HepG2 (cell line): ENCODE measurements around the gene DUS3L. TPM values are rescaled to one million over a fixed set of nuclear protein-coding genes. Genes with fewer than 3 reads are reported as not detected.

Experiments
- FOSL1 ChIP-seq: sonication (generic); formaldehyde crosslinking; IDR thresholded peaks from 2 replicates; pipeline ENCODE4 v1.9.0; 2021; ENCODE audit warnings: missing genetic modification reagents, borderline replicate concordance
- FOXP1 ChIP-seq, 2 experiments: fragments of 450-650 bp in 1 of 2; IDR thresholded peaks; 2 replicates each; pipeline ENCODE4 v1.6.1; 2017 to 2018; ENCODE audit warnings: antibody characterized with exemption in 1 of 2
- GABPB1 ChIP-seq: IDR thresholded peaks from 2 replicates; pipeline ENCODE4 v1.6.1; 2016; ENCODE audit warnings: mild to moderate bottlenecking, missing genetic modification reagents, moderate library complexity, missing compliant biosample characterization
- GLI4 ChIP-seq: sonication (generic); formaldehyde crosslinking; IDR thresholded peaks from 2 replicates; pipeline ENCODE4 v1.5.1; 2020; ENCODE audit warnings: missing genetic modification reagents, mild to moderate bottlenecking, moderate library complexity, borderline replicate concordance
- HCFC1 ChIP-seq: fragments of 150-350 bp; IDR thresholded peaks from 2 replicates; pipeline ENCODE4 v1.6.1; 2014; ENCODE audit warnings: low read depth, low read length
- HMG20B ChIP-seq: conservative IDR thresholded peaks from 2 replicates; pipeline ENCODE4 v1.6.1; 2016; ENCODE audit warnings: missing genetic modification reagents, missing compliant biosample characterization
- NFE2L1 ChIP-seq: sonication (generic); formaldehyde crosslinking; IDR thresholded peaks from 2 replicates; pipeline ENCODE4 v1.4.0; 2020; ENCODE audit warnings: missing genetic modification reagents, mild to moderate bottlenecking, borderline replicate concordance
- NKX3-1 ChIP-seq: sonication (generic); formaldehyde crosslinking; IDR thresholded peaks from 2 replicates; pipeline ENCODE4 v1.5.0; 2020; ENCODE audit warnings: missing genetic modification reagents
- ONECUT2 ChIP-seq: sonication (generic); formaldehyde crosslinking; IDR thresholded peaks from 2 replicates; pipeline ENCODE4 v1.4.0; 2020; ENCODE audit warnings: missing genetic modification reagents
- POLR2AphosphoS2 ChIP-seq: IDR thresholded peaks from 2 replicates; pipeline ENCODE4 v1.6.1; 2011; ENCODE audit warnings: low read depth, low read length, improper control_type of control experiment
- RFX1 ChIP-seq: fragments of 450-650 bp; IDR thresholded peaks from 2 replicates; pipeline ENCODE4 v1.6.1; 2017
- RFXANK ChIP-seq: IDR thresholded peaks from 2 replicates; pipeline ENCODE4 v1.6.1; 2016
- SALL1 ChIP-seq: sonication (generic); formaldehyde crosslinking; IDR thresholded peaks from 2 replicates; pipeline ENCODE4 v1.8.0; 2022; ENCODE audit warnings: mild to moderate bottlenecking, missing genetic modification reagents
- SP1 ChIP-seq, 2 experiments: fragments of 450-650 bp in 1 of 2; sonication (generic) in 1 of 2; formaldehyde crosslinking in 1 of 2; IDR thresholded peaks; 2 replicates each; pipeline versions ENCODE4 v1.4.0 to v1.6.1; 2016 to 2020; ENCODE audit warnings: missing genetic modification reagents in 1 of 2
- YEATS4 ChIP-seq: sonication (generic); formaldehyde crosslinking; IDR thresholded peaks from 2 replicates; pipeline ENCODE4 v1.4.0; 2020; ENCODE audit warnings: missing genetic modification reagents, borderline replicate concordance
- ZFP41 ChIP-seq: sonication (generic); formaldehyde crosslinking; IDR thresholded peaks from 2 replicates; pipeline ENCODE4 v1.4.0; 2020; ENCODE audit warnings: mild to moderate bottlenecking, missing genetic modification reagents, borderline replicate concordance
- ZNF124 ChIP-seq: sonication (generic); formaldehyde crosslinking; IDR thresholded peaks from 2 replicates; pipeline ENCODE4 v1.4.0; 2020; ENCODE audit warnings: missing genetic modification reagents
- ZNF274 ChIP-seq: sonication (generic); formaldehyde crosslinking; IDR thresholded peaks from 2 replicates; pipeline ENCODE4 v1.5.1; 2020; ENCODE audit warnings: mild to moderate bottlenecking, missing genetic modification reagents
- ZNF547 ChIP-seq: sonication (generic); formaldehyde crosslinking; IDR thresholded peaks from 2 replicates; pipeline ENCODE4 v1.5.1; 2020; ENCODE audit warnings: mild to moderate bottlenecking, missing genetic modification reagents
- ZNF605 ChIP-seq: sonication (generic); formaldehyde crosslinking; IDR thresholded peaks from 2 replicates; pipeline ENCODE4 v1.8.0; 2022; ENCODE audit warnings: mild to moderate bottlenecking, missing genetic modification reagents
- ZNF670 ChIP-seq: sonication (generic); formaldehyde crosslinking; IDR thresholded peaks from 2 replicates; pipeline ENCODE4 v1.8.0; 2022; ENCODE audit warnings: mild to moderate bottlenecking, missing genetic modification reagents, borderline replicate concordance
- ZNF724P ChIP-seq: sonication (generic); formaldehyde crosslinking; IDR thresholded peaks from 2 replicates; pipeline ENCODE4 v1.8.0; 2022; ENCODE audit warnings: missing genetic modification reagents, borderline replicate concordance
- ZNF792 ChIP-seq: IDR thresholded peaks from 2 replicates; pipeline ENCODE4 v1.6.1; 2016
- ZSCAN25 ChIP-seq: sonication (generic); formaldehyde crosslinking; IDR thresholded peaks from 2 replicates; pipeline ENCODE4 v1.8.0; 2022; ENCODE audit warnings: mild to moderate bottlenecking, missing genetic modification reagents
- polyA plus RNA-seq, 8 experiments: library from polyadenylated mRNA; depleted of rRNA in 3 of 8; stranded (reverse) in 7 of 8; unstranded in 1 of 8; fragments of >200 nt; fragmentation: Illumina TruSeq in 4 of 8; extraction: Trizol in 4 of 8; gene quantifications; 2 replicates each; pipeline versions ENCODE4 v1.2.1 to v1.2.3, GENCODE V29; 2011 to 2016; ENCODE audit warnings: low read depth in 4 of 8, missing spikeins in 1 of 8, mixed read lengths in 1 of 8; ENCODE audit not compliant: insufficient read depth in 1 of 8
- total RNA-seq, 5 experiments: library from RNA; depleted of rRNA; stranded (reverse); fragments of >200 nt; fragmentation: Illumina TruSeq; extraction: Trizol; gene quantifications; 2 replicates each; pipeline ENCODE4 v1.2.3, GENCODE V29; 2016; ENCODE audit warnings: low read depth in 1 of 5
- TF ChIP-seq, protein P1 (sequence below): sonication (generic); formaldehyde crosslinking; conservative IDR thresholded peaks from 2 replicates; pipeline ENCODE4 v1.8.1; 2023; ENCODE audit warnings: missing genetic modification reagents
- TF ChIP-seq, protein P2 (sequence below), 2 experiments: IDR thresholded peaks; 2 replicates each; pipeline ENCODE4 v1.6.1; 2011 to 2012; ENCODE audit warnings: low read length in 2 of 2, borderline replicate concordance in 1 of 2, low read depth in 1 of 2, mild to moderate bottlenecking in 1 of 2, moderate library complexity in 1 of 2
- TF ChIP-seq, protein P3 (sequence below): sonication (generic); formaldehyde crosslinking; IDR thresholded peaks from 2 replicates; pipeline ENCODE4 v1.5.0; 2020; ENCODE audit warnings: missing genetic modification reagents

The DUS3L gene
- total and polyA plus RNA-seq, 2 of the 13 experiments (the other 11 are each of a cell fraction or from before 2014, with no cell fraction given) = 13.3 to 25.1 TPM

DNA sequence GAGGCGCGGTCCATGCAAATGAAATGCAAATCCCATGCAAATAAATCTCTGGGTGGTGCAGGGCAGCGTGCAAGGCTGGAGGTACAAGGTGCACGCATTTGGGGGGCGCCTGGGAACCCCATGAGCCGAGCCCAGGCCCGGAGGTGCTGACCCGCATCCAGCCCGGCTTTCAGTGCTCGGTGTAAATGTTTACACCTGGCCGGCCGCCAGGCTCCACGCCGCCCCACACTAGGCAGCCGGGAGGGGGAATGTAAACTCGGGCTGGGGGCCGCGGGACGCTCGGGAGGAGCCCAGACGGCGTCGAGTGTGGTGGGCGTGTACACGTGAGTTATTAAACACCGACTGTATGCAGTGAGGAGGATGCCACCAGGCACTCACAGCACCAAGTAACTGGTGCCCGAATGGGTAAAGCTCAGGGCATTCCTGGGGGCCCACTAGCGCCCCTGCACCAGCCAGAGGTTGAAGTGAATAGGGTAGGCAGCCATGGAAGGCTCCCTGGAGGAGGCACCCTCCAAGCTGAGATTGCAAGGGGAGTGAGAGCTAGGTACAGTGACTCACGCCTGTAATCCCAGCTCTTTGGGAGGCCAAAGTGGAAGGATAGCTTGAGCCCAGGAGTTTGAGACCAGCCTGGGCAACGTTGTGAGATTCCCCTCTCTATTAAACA is 31.4 kb upstream of the DUS3L start (continued):
- TF ChIP-seq NKX3-1 (CRISPR knock-in tag) (no peak), ZNF792 (CRISPR knock-in tag) (no peak), ZNF547 (CRISPR knock-in tag) (no peak), SALL1 (CRISPR knock-in tag) (peak; percentile 59; the same call in 1 of the 2 replicates), HCFC1 (no peak), ZNF670 (CRISPR knock-in tag) (no peak), SP1 (IDR thresholded peaks at IDR 0.05) (no peak), SP1 (CRISPR knock-in tag; IDR thresholded peaks at IDR 0.05) (no peak), FOXP1 (IDR thresholded peaks at IDR 0.05) (no peak), FOXP1 (CRISPR knock-in tag; IDR thresholded peaks at IDR 0.05) (no peak), ZNF274 (CRISPR knock-in tag) (0 out of 2 replicates have a peak, but pooled peaks have one; percentile 11), RFXANK (CRISPR knock-in tag) (no peak), RFX1 (no peak), HMG20B (no peak), ZNF605 (peak; percentile 35; the same call in 1 of the 2 replicates), ZNF124 (CRISPR knock-in tag) (no peak), POLR2AphosphoS2 (no peak), ZNF724P (CRISPR knock-in tag) (no peak), ONECUT2 (CRISPR knock-in tag) (no peak), ZFP41 (CRISPR knock-in tag) (no peak), FOSL1 (no peak), ZSCAN25 (CRISPR knock-in tag) (no peak), GLI4 (CRISPR knock-in tag) (no peak), YEATS4 (no peak), GABPB1 (CRISPR knock-in tag) (no peak), NFE2L1 (CRISPR knock-in tag) (no peak)
- TF ChIP-seq, protein P1, sequence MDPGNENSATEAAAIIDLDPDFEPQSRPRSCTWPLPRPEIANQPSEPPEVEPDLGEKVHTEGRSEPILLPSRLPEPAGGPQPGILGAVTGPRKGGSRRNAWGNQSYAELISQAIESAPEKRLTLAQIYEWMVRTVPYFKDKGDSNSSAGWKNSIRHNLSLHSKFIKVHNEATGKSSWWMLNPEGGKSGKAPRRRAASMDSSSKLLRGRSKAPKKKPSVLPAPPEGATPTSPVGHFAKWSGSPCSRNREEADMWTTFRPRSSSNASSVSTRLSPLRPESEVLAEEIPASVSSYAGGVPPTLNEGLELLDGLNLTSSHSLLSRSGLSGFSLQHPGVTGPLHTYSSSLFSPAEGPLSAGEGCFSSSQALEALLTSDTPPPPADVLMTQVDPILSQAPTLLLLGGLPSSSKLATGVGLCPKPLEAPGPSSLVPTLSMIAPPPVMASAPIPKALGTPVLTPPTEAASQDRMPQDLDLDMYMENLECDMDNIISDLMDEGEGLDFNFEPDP (CRISPR knock-in tag) = no peak
- TF ChIP-seq, protein P2, sequence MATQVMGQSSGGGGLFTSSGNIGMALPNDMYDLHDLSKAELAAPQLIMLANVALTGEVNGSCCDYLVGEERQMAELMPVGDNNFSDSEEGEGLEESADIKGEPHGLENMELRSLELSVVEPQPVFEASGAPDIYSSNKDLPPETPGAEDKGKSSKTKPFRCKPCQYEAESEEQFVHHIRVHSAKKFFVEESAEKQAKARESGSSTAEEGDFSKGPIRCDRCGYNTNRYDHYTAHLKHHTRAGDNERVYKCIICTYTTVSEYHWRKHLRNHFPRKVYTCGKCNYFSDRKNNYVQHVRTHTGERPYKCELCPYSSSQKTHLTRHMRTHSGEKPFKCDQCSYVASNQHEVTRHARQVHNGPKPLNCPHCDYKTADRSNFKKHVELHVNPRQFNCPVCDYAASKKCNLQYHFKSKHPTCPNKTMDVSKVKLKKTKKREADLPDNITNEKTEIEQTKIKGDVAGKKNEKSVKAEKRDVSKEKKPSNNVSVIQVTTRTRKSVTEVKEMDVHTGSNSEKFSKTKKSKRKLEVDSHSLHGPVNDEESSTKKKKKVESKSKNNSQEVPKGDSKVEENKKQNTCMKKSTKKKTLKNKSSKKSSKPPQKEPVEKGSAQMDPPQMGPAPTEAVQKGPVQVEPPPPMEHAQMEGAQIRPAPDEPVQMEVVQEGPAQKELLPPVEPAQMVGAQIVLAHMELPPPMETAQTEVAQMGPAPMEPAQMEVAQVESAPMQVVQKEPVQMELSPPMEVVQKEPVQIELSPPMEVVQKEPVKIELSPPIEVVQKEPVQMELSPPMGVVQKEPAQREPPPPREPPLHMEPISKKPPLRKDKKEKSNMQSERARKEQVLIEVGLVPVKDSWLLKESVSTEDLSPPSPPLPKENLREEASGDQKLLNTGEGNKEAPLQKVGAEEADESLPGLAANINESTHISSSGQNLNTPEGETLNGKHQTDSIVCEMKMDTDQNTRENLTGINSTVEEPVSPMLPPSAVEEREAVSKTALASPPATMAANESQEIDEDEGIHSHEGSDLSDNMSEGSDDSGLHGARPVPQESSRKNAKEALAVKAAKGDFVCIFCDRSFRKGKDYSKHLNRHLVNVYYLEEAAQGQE (IDR thresholded peaks at IDR 0.05; ENCODE audit: borderline replicate concordance in 1 of 2, low read depth in 1 of 2, low read length in 2 of 2) = no peak
- TF ChIP-seq, protein P3, sequence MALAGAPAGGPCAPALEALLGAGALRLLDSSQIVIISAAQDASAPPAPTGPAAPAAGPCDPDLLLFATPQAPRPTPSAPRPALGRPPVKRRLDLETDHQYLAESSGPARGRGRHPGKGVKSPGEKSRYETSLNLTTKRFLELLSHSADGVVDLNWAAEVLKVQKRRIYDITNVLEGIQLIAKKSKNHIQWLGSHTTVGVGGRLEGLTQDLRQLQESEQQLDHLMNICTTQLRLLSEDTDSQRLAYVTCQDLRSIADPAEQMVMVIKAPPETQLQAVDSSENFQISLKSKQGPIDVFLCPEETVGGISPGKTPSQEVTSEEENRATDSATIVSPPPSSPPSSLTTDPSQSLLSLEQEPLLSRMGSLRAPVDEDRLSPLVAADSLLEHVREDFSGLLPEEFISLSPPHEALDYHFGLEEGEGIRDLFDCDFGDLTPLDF (CRISPR knock-in tag) = no peak
